Measurements from ENCODE around the gene SCN2B.

- TF ChIP-seq CTCF (IDR thresholded peaks at IDR 0.05) (no peak), POLR2A (IDR thresholded peaks at IDR 0.05) (no peak), POLR2AphosphoS5 (IDR thresholded peaks at IDR 0.05; ENCODE audit: insufficient read depth in 1 of 2, low read depth in 1 of 2) (no peak)
Observed at GRCh38 chr11:118224511-118225188, 48.2 kb upstream of the SCN2B start, which contains the start of gene JAML.

All from vagina (tissue), 2 donors.